HTR-8/SVneo (cell line): ENCODE data around the gene GLYATL1B.
A peak's percentile ranks its signal among the peaks of the same experiment; 100 is the strongest.
"Not testable (repeated sequence)": the region's sequence is repeated elsewhere in the genome, so short reads cannot be mapped to it uniquely, and the experiment has no call there.

Experiments used
- DNase-seq: peaks from one replicate; pipeline ENCODE4 v3.0.0; 2011; ENCODE audit warnings: low spot score, mixed read lengths; ENCODE audit not compliant: insufficient read length
- FAIRE-seq: peaks from 2 replicates; lab custom pipeline; 2011; peaks lifted over from hg19 to GRCh38; lab: Jason Lieb, UNC

The GLYATL1B gene, protein sequence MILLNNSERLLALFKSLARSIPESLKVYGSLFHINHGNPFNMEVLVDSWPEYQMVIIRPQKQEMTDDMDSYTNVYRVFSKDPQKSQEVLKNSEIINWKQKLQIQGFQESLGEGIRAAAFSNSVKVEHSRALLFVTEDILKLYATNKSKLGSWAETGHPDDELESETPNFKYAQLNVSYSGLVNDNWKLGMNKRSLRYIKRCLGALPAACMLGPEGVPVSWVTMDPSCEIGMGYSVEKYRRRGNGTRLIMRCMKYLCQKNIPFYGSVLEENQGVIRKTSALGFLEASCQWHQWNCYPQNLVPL

DNA sequence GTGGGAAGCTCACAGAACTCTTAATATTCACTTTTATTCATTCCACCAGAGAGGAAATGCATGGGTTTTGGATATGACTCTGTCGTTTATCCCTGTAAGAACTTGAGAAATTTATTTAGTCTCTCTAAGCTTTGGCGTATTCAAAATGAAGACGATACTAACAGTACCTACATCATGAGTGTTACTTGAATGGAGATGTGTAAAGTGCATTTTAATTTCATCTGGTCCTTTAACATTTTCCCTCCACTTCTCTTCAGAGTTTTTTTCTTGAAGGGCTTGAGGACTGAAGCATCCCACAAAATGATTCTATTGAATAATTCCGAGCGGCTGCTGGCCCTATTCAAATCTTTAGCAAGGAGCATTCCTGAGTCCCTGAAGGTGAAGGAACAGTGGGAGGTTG, at the start of gene GLYATL1B:
Gene GLYATL1B, plus strand, starts transcription at position 301 of the 400 bp plus-strand sequence. Its CDS starts 0 bp downstream, at position 301.
- FAIRE-seq, DNase-seq: not testable (repeated sequence)

DNA sequence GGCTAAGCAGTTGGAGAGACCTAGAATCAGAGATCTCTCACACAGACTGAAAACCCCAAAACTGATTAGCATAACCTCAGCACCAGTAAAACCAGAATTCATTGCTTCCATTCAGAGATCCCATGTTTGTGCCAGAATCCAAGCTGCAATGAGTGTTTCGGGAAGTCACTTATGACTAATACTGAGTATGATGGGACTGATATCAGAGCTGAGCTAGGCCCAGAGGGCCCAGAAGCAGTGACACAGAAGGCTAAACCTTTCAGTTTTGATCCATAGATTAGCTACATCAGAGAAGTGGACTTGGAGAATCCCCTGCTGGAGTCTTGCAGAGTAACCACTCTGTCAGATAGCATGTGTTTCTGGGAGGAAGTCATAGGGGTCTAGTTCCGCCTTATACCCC, 49.6 kb upstream of the GLYATL1B start:
- not testable (repeated sequence) for DNase-seq
- peak; percentile 46 for FAIRE-seq

DNA sequence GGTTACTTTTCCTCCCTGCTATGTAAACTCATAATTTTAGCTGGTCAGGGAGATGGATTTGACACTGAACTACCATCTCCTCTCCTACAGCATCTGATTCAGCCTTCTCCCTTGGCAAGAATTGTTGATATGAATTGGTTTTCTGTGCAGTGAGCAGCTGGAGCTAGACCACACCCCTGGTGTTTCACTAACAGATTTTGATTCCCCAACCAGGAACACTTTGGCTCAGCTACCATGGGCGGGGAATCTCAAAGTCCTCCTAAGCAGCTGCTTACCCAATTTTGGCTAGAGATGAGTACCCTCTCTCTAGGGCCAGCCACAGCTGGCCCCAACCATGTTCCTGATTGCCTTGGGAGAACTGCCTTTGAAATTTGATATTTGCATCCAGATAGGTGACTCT, 48.7 kb upstream of the GLYATL1B start:
- not testable (repeated sequence) for FAIRE-seq

DNA sequence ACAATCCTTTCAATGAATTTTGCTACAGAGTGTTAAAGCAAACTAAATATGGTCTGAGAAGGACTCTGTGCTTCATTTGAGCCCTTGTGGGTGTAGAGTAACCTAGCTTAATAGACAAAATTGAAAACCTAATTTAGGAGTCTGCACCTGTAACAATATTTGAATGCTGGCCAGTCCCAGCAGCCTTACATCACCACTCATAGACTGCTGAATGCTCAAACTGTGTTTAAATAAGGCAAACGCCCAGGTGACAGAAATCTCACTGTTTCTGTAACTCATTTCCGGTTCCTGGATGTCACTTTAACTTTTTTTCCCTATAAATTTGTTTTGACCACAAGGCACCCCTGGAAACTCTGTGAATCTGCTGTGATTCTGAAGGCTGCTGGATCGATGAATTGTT, 45.5 kb upstream of the GLYATL1B start:
- FAIRE-seq, result no peak

More for the DNA sequence above, 48.7 kb upstream of the GLYATL1B start:
- not testable (repeated sequence) for DNase-seq

DNA sequence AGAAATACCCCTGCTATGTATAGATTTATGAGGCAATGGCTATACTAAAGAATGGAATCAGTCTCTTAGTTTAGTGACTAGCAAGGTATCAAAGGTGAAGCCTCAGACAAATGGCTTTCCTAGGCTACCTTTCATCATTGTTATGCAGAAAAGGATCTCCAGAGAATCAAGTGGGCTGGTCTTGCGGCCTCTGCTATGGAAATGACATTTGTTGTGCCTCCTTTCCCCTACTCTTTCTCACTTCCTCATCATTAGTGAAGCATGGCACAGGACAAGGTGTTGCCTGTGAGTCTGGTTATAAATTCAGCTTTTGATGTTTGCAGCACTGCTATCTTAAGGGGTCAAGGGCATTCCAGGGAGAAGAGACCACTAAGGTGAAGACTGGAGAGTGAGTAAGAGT, 34.7 kb upstream of the GLYATL1B start:
- not testable (repeated sequence) for FAIRE-seq, DNase-seq

More for the DNA sequence above, 45.5 kb upstream of the GLYATL1B start:
- no peak for DNase-seq

DNA sequence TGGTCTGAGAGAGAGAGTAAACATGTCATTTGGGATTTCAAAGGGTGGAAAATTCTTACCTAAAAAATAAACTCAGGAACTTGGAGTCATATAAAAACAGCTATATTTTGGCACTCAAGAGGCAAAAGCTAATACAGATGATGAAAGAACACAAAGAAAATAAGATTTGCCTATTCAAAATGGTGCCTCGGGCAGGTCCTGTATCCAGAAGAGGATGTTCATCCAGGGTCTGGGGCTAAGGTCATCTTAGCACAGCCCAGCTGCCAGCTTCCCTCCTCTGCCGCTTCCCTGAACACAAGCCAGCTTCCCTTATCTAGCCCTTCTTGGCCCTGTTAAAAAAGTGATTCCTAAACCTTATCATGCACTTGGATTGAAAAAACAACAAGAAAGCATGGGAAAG, 33.8 kb upstream of the GLYATL1B start:
- not testable (repeated sequence) for FAIRE-seq, DNase-seq

DNA sequence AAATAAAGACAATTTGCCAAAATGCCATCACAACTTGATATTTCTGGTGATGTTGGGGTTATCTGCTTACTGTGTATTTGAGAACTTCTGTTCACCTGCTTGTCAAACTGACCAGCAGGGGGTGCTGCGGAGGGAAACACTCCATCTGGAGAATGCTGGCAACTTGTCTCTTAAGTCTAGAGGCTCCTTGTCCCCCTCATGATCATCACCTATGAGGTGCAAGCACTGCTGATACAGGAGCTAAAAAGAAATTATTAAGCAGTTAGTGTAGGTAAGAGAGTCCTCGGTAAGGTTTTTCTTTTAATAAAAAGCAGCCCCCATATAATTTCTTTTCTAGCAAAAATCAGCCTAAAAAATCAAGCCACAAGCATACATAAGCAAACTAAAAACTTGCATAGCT, 32.7 kb upstream of the GLYATL1B start:
- FAIRE-seq, result no peak
- no peak for DNase-seq

DNA sequence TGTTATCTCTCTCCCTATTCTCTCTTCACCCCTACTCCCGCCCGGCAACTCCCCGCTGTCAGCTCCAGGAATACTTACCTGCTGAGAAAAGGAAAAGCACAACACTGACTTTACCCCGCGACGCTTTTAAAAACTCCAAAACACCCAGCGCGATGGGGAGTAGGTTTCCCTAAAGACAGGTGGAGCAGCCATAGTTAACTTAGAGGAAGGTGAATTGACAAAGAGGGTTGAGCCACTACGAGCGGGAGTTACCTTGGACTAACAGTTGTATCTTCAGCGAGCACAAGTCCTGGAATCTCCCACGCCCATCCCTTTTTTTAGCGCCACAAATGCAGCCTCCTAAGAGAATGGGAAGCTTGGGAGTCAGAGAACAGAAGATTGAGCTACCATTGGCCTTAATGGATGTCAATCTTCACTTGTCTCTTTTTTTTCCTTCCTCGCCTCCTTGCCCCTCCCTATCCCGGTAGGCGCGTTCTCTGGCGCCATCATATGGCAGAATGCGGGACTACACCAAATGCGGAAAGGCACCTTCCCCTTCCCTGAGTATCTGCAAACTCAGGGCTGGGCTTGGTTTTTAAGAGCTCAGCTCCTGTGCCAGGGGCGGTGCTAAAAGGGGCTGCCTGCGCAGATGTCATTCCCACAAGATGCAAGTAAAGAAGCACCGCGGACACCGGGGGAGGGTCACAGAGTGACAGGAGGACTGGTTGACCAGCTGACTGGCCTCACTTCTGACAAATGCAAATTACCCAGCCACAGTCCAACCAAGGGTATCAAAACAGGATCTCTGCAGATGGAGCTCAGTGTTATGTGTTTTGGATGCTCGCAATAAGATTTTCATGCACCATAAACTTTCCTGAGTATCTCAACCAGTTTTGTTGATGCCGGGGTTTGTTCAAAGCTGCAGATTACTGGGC, 27.7 kb upstream of the GLYATL1B start:
- FAIRE-seq, result peak; percentile 40

DNA sequence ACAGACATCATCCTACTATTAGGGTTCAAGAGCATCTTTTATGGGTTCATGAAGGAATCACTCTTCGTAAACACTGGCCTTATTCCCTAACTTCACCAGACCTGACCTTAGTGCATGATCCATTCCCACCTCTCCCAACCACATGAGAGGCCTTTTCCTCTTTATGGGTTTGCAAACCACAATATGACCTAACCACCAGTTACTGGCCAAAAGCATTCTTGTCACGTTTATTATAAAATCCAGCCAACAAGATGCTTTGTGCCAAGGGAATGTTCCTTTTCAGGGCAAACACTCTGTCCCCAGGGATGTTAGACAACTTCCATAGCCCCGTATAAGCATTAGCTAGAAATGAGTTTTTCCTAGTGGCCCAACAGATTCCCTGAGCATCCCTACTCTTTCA, 26.0 kb upstream of the GLYATL1B start:
- DNase-seq, FAIRE-seq: not testable (repeated sequence)

More for the DNA sequence above, 27.7 kb upstream of the GLYATL1B start:
- DNase-seq, result peak; percentile 68

DNA sequence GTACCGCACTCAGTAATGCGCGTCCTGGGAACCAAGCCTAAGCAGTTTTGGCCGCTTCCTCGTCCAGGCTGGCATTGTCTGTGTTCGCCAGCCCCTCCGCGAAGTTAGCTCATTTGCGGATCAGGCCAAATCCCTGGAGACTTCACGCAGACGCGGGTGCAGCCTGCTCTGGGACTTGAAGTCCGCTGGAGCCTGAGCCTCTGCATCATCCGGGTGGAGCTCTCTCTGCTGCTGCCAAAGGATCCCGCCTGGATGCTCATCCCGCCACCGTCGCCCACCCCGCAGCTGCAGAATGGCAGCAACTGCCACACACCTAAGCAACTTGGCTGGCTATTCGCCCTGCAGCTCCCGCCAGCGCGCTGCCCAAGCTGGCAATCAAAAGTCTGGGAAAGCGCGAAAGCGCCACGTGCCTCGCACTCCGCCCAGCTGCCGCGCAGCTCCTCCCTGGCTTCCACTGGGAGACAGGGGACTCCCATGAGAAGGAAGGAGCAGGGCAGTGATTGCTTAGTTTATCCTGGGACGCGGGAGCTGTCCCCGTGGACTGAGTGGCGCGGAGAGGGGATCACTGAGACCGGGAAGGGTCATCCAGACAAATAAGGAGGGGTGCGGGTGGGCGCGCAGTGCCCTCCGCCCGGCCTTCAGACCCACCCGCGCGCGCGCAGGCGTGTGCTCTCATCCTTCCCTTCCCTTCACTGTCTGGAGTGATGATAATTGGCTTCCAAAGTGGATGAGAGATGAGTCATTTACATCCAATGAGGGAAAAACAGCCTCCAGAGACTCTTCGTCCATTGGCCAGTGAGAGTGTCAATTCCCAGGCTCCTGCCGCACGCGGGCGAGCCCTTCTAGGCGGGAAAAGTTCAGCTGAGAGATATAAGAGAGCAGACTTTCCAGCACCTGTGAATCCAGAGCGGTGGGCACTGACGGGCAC, 23.2 kb upstream of the GLYATL1B start:
- DNase-seq (no peak), FAIRE-seq (no peak)

DNA sequence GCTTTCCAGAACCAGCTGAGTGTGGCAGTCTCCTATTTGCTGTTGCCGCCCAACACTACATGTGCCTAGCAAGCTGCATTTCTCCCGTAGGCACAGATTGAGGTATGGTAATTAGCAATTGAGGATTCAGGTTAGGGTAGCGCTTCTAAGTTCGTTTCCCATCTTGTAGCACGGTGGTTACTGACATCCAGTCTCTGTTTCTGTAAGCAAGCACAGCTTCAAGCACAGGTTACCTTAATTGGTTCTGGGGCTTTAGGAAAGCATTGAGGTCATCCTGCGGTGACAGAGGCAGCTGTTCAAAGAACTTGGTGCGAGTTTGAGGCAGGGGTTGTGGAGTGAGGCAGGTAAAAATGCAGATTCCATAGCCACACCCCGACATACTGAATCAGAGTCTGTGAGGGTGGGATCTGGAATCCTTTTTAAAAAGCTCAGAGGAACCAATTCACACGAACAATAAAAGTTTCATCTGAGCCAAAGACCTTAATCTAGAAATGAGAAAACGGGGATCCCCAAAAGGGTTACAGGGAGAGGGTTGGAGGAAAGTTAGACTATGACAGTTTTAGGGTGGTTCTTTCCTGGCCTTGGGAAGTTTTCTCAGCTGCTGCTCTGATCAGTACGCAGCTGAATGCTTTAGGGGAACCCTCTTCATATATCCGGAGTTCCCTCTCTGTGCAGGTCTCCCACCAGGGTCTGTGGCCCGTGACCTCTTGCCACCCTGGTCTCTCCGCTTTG, 21.9 kb upstream of the GLYATL1B start:
- DNase-seq, FAIRE-seq: not testable (repeated sequence)

DNA sequence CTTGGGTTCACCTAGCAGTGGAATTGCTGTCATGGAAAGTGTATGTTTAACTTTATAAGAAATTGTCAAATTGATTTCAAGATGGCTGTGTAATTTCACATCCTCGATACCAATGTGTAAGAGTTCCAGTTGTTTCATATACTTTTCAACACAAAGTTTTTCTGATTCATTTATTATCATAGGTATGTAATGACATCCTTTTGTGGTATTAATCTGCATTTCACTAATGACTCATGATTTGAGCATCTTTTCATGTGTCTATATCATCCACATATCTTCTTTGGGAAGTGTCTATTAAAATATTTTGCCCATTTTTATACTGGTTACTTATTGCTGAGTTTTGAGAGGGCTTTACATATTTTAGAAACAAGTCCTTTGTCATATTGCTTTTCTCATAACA, 17.0 kb upstream of the GLYATL1B start:
- no peak for DNase-seq
- FAIRE-seq, result no peak

DNA sequence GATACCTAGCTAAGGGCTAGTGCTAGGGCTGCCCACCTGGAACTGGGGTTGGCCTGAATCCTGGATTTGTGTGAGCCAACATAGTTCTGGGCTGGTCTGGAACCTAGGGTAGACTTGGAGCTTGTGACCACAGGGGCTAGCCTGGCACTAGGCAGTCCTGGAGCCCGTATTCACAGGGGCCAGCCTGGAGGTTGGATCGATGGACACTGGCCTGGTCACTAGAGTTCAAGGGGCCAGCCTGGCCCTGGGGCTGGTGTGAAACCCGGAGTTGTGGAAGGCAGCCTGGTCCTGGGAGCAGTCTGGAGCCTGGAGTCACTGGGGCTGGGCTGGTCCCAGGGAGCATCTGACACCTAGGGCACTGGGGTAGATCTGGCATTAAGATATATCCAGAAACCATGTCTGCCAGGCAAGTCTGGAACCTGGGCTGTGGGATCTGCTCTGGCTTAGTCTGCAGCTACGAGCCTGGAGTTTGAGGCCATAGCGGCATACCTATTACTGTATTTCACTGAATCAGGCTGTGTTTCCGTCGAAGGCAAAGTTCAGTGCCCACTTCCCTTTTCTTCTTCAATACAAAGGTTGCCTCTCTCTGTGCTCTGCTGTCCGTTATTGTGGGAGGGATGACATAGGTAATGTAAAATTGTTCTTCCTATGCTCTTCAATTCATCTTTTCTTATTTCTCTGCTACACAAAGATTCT, 9.1 kb upstream of the GLYATL1B start:
- DNase-seq, result no peak
- no peak for FAIRE-seq

DNA sequence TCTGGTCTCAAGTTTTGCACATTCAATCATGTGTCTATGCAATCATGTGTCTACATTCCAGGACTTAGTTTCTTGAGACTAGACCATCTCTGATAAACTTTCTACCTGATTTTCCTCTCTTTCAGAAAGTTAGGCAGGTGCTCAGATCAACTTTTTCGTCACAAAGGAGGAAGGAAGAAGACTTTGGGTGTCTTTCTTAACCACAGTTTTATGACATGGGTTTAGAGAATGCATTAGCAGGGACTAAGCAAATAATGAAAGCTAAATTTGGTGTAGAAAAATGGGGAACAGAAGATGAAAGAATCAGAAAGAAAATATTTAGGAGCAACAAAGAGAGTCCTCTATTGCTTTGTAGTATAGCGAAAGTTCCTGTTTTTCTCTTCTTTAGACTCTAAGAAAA, 7.7 kb upstream of the GLYATL1B start:
- no peak for FAIRE-seq
- DNase-seq, result no peak

DNA sequence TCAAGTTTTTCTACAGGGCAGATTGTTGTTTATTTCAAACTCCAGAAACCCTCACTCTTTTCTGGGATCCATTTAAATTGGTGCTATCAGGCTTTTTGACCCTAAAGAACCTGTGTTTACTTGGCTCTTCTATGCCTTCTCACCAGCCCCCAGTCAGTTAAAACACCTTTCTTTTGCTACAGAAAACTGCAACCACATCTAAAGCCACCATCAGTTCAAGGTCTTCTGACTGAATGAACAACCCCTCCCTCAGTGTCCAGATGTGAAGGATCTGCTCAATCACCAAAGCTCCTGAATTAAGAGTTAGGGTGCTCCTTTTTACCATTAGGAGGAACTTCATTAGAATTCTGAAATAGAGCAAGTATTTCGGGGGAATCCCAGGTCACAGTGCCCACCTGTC, 7.0 kb upstream of the GLYATL1B start:
- DNase-seq, result no peak
- no peak for FAIRE-seq

DNA sequence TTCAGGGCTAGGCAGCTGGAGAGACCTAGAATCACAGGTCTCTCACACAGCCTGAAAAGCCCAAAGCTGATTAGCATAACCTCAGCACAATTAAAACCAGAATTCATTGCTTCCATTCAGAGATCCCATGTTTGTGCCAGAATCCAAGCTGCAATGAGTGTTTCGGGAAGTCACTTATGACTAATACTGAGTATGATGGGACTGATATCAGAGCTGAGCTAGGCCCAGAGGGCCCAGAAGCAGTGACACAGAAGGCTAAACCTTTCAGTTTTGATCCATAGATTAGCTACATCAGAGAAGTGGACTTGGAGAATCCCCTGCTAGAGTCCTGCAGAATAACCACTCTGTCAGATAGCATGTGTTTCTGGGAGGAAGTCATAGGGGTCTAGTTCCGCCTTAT, 5.7 kb upstream of the GLYATL1B start:
- DNase-seq, FAIRE-seq: not testable (repeated sequence)

DNA sequence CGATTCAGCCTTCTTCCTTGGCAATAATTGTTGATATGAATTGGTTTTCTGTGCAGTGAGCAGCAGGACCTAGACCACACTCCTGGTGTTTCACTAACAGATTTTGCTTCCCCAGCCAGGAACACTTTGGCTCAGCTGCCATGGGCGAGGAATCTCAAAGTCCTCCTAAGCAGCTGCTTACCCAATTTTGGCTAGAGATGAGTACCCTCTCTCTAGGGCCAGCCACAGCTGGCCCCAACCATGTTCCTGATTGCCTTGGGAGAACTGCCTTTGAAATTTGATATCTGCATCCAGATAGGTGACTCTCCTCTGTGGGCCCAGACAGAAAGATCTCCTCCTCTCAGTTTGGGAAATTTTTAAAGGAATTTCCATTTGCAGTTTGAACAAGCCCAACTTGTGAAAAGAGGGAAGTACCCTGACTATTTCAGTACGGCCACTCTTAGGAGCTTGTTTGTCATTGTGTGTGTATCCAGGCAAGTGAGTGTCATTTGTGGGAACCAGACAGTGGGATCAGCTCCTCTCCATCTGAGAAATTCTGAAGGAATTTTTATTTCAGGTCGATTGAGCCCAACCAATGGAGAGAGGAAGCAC, 4.6 kb upstream of the GLYATL1B start:
- not testable (repeated sequence) for FAIRE-seq, DNase-seq

DNA sequence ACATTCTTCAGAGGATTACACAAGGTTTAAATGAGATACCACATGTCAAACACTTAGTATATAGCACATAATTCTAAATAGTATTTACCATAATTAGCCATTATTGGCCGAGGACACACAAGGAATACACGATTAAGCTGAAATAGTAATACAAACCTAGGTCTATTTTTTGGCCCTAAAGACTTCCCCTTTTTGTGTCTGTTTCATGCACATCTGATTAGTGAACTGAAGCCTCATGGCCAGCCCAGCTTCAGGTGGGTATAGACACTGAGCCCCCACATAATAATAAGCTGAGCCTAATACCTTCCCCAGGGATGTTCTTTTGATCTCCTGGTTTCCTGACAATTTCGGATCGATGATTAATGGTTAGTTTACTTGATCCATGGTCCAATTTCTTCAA, 2.1 kb downstream of the GLYATL1B start:
- no peak for FAIRE-seq

More for the DNA sequence above, 2.1 kb downstream of the GLYATL1B start:
- DNase-seq, result no peak
